ENCODE measurements around the gene INSYN1. TPM values are rescaled to one million over a fixed set of nuclear protein-coding genes. Genes with fewer than 3 reads are reported as not detected.

Gene INSYN1
- total and polyA plus RNA-seq, 2 donors (not counting 3 experiments of a cell fraction or from before 2014, with no cell fraction given): 0.18 to 0.58 TPM

DNA sequence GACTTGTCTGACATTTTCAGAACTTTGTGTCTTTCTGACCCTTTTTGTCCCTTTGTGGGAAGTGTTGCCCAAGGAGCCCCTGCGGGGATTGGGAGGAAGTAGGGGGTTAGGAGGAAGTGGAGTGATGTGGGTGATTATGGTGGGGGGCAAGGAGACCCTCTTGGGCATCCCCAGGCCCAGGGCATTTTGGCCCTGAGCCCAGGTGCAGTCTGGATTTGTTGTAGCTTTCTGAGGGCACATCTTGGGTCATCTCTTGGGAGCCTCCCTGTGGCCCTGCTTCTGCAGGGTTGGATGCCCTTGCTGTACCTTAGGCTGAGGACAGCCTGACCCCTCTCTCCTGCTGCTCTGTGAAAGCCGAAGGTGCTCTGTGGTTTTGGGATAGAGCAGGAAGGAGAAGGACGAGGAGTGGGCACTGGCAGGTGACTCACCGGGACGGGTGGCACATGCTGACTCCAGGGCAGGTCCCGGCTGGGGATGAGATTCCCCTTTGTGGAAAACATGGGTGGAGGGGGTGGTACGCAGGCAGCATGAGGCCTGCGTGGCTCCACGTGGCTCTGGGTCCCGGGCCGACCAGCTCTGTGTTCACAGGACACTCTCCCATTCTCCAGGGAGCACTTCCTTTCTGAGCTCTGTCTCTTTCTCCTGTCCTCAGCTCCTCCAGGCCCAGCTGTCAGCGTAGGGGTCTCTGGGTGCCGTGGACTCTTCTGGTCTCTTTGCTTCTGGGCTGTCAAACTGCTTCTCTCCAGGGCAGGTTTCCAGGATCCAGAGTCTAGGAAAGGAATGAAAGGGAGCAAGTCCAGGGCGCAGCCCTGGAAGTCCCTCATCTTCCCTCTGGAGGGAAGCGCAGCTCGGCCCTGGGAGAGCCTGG, 57.1 kb downstream of the INSYN1 start:
- dilution Hi-C loops (cut with MboI; ENCODE audit: extremely low pct_ligation_motif_present, low sequenced_read_pairs) (no loop called here), intact Hi-C loops (cut with micrococcal nuclease) (no loop called here)
- CTCF ChIA-PET: interaction anchor here (0.8 to 9.0 kb wide), 6 partner anchors 8 to 136 kb away, joined by 3 to 368 read pairs (median 45); partner anchors contain the start of genes CD276 and NPTN
- Histone ChIP-seq H2AFZ (ENCODE audit: low read depth, low read length) (no peak overlapping the region), H3K4me3 (replicated peaks in 1 of 3; ENCODE audit: insufficient read depth in 1 of 3, low read depth in 1 of 3, low read length in 3 of 3) (no peak overlapping the region), H3K79me2 (ENCODE audit: control insufficient read depth, insufficient read depth, low read length) (peaks cover 13% of the 10 kb centered on the region), H3K9ac (replicated peaks; ENCODE audit: extremely low read depth, insufficient read depth, low read length) (no peak overlapping the region), H3K27ac (ENCODE audit: insufficient read depth, low read depth, low read length) (peak overlapping the region; percentile 55), H3K27me3 (ENCODE audit: control insufficient read depth in 2 of 2, insufficient read depth in 2 of 2, low read length in 2 of 2) (no peaks in the 10 kb centered on the region), H3K36me3 (ENCODE audit: control insufficient read depth in 2 of 2, extremely low read depth in 1 of 2, insufficient read depth in 2 of 2, low read length in 2 of 2) (peaks cover 0 to 2% of the 10 kb centered on the region in 2 experiments), H3K4me1 (ENCODE audit: control insufficient read depth, extremely low read depth, insufficient read depth, low read length) (peaks cover 21% of the 10 kb centered on the region), H3K9me3 (replicated peaks; ENCODE audit: control insufficient read depth, insufficient read depth, low read length) (no peaks in the 10 kb centered on the region), H3K4me2 (ENCODE audit: insufficient read depth, low read length) (no peak overlapping the region), H3K9me1 (replicated peaks; ENCODE audit: control insufficient read depth, extremely low read depth, insufficient read depth, low read length) (no peaks in the 10 kb centered on the region), H4K20me1 (replicated peaks; ENCODE audit: control insufficient read depth, extremely low read depth, insufficient read depth, low read length) (no peaks in the 10 kb centered on the region)
- POLR2A ChIA-PET: interaction anchor here (1.1 kb wide), 1 partner anchor 27 kb away, joined by 5 read pairs; no protein-coding TSS in a partner anchor
- BruUV-seq (replicated peaks): no TSS peak
- no peak for DNase-seq (ENCODE audit: low read depth, low spot score)
- TF ChIP-seq GATA2 (IDR thresholded peaks at IDR 0.05; ENCODE audit: insufficient read depth, insufficient read length, low read depth, low read length) (no peak), CTCF (IDR thresholded peaks at IDR 0.05; ENCODE audit: extremely low read depth in 1 of 2, insufficient read depth in 1 of 2, low read depth in 1 of 2, low read length in 2 of 2) (no peak), JUN (IDR thresholded peaks at IDR 0.05; ENCODE audit: borderline replicate concordance, insufficient read depth, insufficient read length, low read depth) (no peak), FOS (IDR thresholded peaks at IDR 0.05; ENCODE audit: borderline replicate concordance, insufficient read depth, low read length) (no peak), POLR2AphosphoS5 (IDR thresholded peaks at IDR 0.05; ENCODE audit: insufficient read depth, low read depth, low read length) (no peak)
- TF ChIP-seq, protein P1, sequence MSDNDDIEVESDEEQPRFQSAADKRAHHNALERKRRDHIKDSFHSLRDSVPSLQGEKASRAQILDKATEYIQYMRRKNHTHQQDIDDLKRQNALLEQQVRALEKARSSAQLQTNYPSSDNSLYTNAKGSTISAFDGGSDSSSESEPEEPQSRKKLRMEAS (IDR thresholded peaks at IDR 0.05; ENCODE audit: insufficient read depth, insufficient read length): no peak
- FAIRE-seq: no peak

All from endothelial cell of umbilical vein (primary cell).